NCI-H748 (cell line): Measurements from ENCODE around the gene CRTAC1.
A peak's percentile ranks its signal among the peaks of the same experiment; 100 is the strongest.

Experiments
- DNase-seq: peaks from one replicate; lab custom pipeline; 2025; ENCODE audit not compliant: unreplicated experiment; lab: John Stamatoyannopoulos, UW

The CRTAC1 gene

GRCh38 chr10:97901381-97901780 lies 129.0 kb downstream of the CRTAC1 start:
- DNase-seq = no peak

GRCh38 chr10:97898429-97898828 lies 132.0 kb downstream of the CRTAC1 start:
- peak; percentile 2 for DNase-seq

- peak; percentile 45 for DNase-seq
These were observed 133.6 kb downstream of the CRTAC1 start for GRCh38 chr10:97896756-97897358.

GRCh38 chr10:97895915-97896314 lies 134.5 kb downstream of the CRTAC1 start:
- DNase-seq = peak; percentile 22

GRCh38 chr10:97895084-97895483 lies 135.3 kb downstream of the CRTAC1 start:
- no peak for DNase-seq

- DNase-seq = no peak
These were observed 136.3 kb downstream of the CRTAC1 start for GRCh38 chr10:97894092-97894491.

- no peak for DNase-seq
These were observed 137.5 kb downstream of the CRTAC1 start for GRCh38 chr10:97892939-97893338.

GRCh38 chr10:97892506-97892905 lies 137.9 kb downstream of the CRTAC1 start:
- no peak for DNase-seq

GRCh38 chr10:97891497-97892167 lies 138.8 kb downstream of the CRTAC1 start:
- DNase-seq = peak; percentile 4

- peak; percentile 15 for DNase-seq
These were observed 140.8 kb downstream of the CRTAC1 start for GRCh38 chr10:97889461-97890265.

- DNase-seq = peak; percentile 67
These were observed 141.7 kb downstream of the CRTAC1 start for GRCh38 chr10:97888641-97889262.

- no peak for DNase-seq
These were observed 142.3 kb downstream of the CRTAC1 start for GRCh38 chr10:97888134-97888533.

- DNase-seq = no peak
These were observed 143.0 kb downstream of the CRTAC1 start for GRCh38 chr10:97887399-97887798.

- no peak for DNase-seq
These were observed 144.1 kb downstream of the CRTAC1 start for GRCh38 chr10:97886286-97886685.

GRCh38 chr10:97883092-97883485 lies 147.3 kb downstream of the CRTAC1 start:
- DNase-seq = no peak

- no peak for DNase-seq
These were observed 148.0 kb downstream of the CRTAC1 start for GRCh38 chr10:97882142-97883091.

- DNase-seq = no peak
These were observed 150.3 kb downstream of the CRTAC1 start for GRCh38 chr10:97880109-97880508.

- no peak for DNase-seq
These were observed 151.2 kb downstream of the CRTAC1 start for GRCh38 chr10:97879241-97879640.

- no peak for DNase-seq
These were observed 154.0 kb downstream of the CRTAC1 start for GRCh38 chr10:97876402-97876801.

GRCh38 chr10:97875391-97875790 lies 155.0 kb downstream of the CRTAC1 start:
- DNase-seq = no peak
